WTC11 (cell line): ENCODE measurements around the gene CLP1. TPM values are rescaled to one million over a fixed set of nuclear protein-coding genes. Genes with fewer than 3 reads are reported as not detected.

Experiments used
- E2F1 ChIP-seq: sonication (generic); formaldehyde crosslinking; IDR thresholded peaks from 2 replicates; pipeline ENCODE4 v1.8.0; 2022; ENCODE audit warnings: mild to moderate bottlenecking, missing genetic modification reagents
- ELF4 ChIP-seq: sonication (generic); formaldehyde crosslinking; IDR thresholded peaks from 2 replicates; pipeline ENCODE4 v1.8.1; 2022; ENCODE audit warnings: low read depth, mild to moderate bottlenecking, moderate library complexity, missing genetic modification reagents
- FOXJ3 ChIP-seq: sonication (generic); formaldehyde crosslinking; IDR thresholded peaks from 2 replicates; pipeline ENCODE4 v1.9.0; 2021; ENCODE audit warnings: missing genetic modification reagents, mild to moderate bottlenecking, borderline replicate concordance
- HMGA2 ChIP-seq: fragments of 250-450 bp; sonication (Bioruptor Pico); IDR thresholded peaks from 2 replicates; pipeline ENCODE4 v1.4.0; 2021; ENCODE audit warnings: mild to moderate bottlenecking, moderate library complexity
- HMGXB4 ChIP-seq: sonication (generic); formaldehyde crosslinking; IDR thresholded peaks from 2 replicates; pipeline ENCODE4 v1.8.1; 2023; ENCODE audit warnings: mild to moderate bottlenecking, moderate library complexity, missing genetic modification reagents
- NR1H2 ChIP-seq: sonication (generic); formaldehyde crosslinking; IDR thresholded peaks from 2 replicates; pipeline ENCODE4 v1.9.0; 2021; ENCODE audit warnings: mild to moderate bottlenecking, moderate library complexity, missing genetic modification reagents
- NR3C1 ChIP-seq: sonication (generic); formaldehyde crosslinking; conservative IDR thresholded peaks from 2 replicates; pipeline ENCODE4 v1.8.1; 2023; ENCODE audit warnings: low read depth, mild to moderate bottlenecking, missing genetic modification reagents
- PRDM15 ChIP-seq: sonication (generic); formaldehyde crosslinking; IDR thresholded peaks from 2 replicates; pipeline ENCODE4 v1.8.0; 2022; ENCODE audit warnings: missing genetic modification reagents
- PRRX2 ChIP-seq: fragments of 250-450 bp; sonication (Bioruptor Pico); IDR thresholded peaks from 2 replicates; pipeline ENCODE4 v1.8.0; 2021; ENCODE audit warnings: mild to moderate bottlenecking
- ZNF263 ChIP-seq: sonication (generic); formaldehyde crosslinking; IDR thresholded peaks from 2 replicates; pipeline ENCODE4 v1.8.1; 2022; ENCODE audit warnings: low read depth, mild to moderate bottlenecking, moderate library complexity, missing genetic modification reagents
- ZSCAN18 ChIP-seq: fragments of 250-450 bp; sonication (Bioruptor Pico); IDR thresholded peaks from 2 replicates; pipeline ENCODE4 v2.1.2; 2022; ENCODE audit warnings: mild to moderate bottlenecking, moderate library complexity
- total RNA-seq: library from RNA; stranded (reverse); gene quantifications from 3 replicates; pipeline ENCODE4 v1.2.3, GENCODE V29; 2021
- TF ChIP-seq, protein P1 (sequence below): sonication (generic); formaldehyde crosslinking; IDR thresholded peaks from 2 replicates; pipeline ENCODE4 v1.8.1; 2023; ENCODE audit warnings: mild to moderate bottlenecking, missing genetic modification reagents
- TF ChIP-seq, protein P2 (sequence below): sonication (generic); formaldehyde crosslinking; IDR thresholded peaks from 2 replicates; pipeline ENCODE4 v1.8.1; 2022; ENCODE audit warnings: low read depth, mild to moderate bottlenecking, moderate library complexity, missing genetic modification reagents, borderline replicate concordance
- TF ChIP-seq, protein P3 (sequence below): sonication (generic); formaldehyde crosslinking; conservative IDR thresholded peaks from 2 replicates; pipeline ENCODE4 v1.8.1; 2023; ENCODE audit warnings: mild to moderate bottlenecking, low read depth, missing genetic modification reagents, moderate library complexity
- TF ChIP-seq, protein P4 (sequence below): sonication (generic); formaldehyde crosslinking; IDR thresholded peaks from 2 replicates; pipeline ENCODE4 v1.8.1; 2023; ENCODE audit warnings: mild to moderate bottlenecking, missing genetic modification reagents

Gene CLP1
- total RNA-seq, 1 experiment from 2014 or later = 26.3 TPM

- TF ChIP-seq, protein P1, sequence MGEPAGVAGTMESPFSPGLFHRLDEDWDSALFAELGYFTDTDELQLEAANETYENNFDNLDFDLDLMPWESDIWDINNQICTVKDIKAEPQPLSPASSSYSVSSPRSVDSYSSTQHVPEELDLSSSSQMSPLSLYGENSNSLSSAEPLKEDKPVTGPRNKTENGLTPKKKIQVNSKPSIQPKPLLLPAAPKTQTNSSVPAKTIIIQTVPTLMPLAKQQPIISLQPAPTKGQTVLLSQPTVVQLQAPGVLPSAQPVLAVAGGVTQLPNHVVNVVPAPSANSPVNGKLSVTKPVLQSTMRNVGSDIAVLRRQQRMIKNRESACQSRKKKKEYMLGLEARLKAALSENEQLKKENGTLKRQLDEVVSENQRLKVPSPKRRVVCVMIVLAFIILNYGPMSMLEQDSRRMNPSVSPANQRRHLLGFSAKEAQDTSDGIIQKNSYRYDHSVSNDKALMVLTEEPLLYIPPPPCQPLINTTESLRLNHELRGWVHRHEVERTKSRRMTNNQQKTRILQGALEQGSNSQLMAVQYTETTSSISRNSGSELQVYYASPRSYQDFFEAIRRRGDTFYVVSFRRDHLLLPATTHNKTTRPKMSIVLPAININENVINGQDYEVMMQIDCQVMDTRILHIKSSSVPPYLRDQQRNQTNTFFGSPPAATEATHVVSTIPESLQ (CRISPR knock-in tag) = no peak
- TF ChIP-seq, protein P2, sequence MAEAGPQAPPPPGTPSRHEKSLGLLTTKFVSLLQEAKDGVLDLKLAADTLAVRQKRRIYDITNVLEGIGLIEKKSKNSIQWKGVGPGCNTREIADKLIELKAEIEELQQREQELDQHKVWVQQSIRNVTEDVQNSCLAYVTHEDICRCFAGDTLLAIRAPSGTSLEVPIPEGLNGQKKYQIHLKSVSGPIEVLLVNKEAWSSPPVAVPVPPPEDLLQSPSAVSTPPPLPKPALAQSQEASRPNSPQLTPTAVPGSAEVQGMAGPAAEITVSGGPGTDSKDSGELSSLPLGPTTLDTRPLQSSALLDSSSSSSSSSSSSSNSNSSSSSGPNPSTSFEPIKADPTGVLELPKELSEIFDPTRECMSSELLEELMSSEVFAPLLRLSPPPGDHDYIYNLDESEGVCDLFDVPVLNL (CRISPR knock-in tag) = no peak
- TF ChIP-seq ZSCAN18 (no peak), E2F1 (CRISPR knock-in tag) (no peak), ZNF263 (no peak), HMGXB4 (CRISPR knock-in tag) (peak; percentile 25; the same call in 1 of the 2 replicates), NR1H2 (CRISPR knock-in tag) (no peak), HMGA2 (no peak), PRDM15 (CRISPR knock-in tag) (no peak), PRRX2 (CRISPR knock-in tag) (no peak), ELF4 (no peak), NR3C1 (CRISPR knock-in tag) (no peak), FOXJ3 (0 out of 2 replicates have a peak, but pooled peaks have one; percentile 15)
- TF ChIP-seq, protein P3, sequence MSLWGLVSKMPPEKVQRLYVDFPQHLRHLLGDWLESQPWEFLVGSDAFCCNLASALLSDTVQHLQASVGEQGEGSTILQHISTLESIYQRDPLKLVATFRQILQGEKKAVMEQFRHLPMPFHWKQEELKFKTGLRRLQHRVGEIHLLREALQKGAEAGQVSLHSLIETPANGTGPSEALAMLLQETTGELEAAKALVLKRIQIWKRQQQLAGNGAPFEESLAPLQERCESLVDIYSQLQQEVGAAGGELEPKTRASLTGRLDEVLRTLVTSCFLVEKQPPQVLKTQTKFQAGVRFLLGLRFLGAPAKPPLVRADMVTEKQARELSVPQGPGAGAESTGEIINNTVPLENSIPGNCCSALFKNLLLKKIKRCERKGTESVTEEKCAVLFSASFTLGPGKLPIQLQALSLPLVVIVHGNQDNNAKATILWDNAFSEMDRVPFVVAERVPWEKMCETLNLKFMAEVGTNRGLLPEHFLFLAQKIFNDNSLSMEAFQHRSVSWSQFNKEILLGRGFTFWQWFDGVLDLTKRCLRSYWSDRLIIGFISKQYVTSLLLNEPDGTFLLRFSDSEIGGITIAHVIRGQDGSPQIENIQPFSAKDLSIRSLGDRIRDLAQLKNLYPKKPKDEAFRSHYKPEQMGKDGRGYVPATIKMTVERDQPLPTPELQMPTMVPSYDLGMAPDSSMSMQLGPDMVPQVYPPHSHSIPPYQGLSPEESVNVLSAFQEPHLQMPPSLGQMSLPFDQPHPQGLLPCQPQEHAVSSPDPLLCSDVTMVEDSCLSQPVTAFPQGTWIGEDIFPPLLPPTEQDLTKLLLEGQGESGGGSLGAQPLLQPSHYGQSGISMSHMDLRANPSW (CRISPR knock-in tag) = no peak
- TF ChIP-seq, protein P4, sequence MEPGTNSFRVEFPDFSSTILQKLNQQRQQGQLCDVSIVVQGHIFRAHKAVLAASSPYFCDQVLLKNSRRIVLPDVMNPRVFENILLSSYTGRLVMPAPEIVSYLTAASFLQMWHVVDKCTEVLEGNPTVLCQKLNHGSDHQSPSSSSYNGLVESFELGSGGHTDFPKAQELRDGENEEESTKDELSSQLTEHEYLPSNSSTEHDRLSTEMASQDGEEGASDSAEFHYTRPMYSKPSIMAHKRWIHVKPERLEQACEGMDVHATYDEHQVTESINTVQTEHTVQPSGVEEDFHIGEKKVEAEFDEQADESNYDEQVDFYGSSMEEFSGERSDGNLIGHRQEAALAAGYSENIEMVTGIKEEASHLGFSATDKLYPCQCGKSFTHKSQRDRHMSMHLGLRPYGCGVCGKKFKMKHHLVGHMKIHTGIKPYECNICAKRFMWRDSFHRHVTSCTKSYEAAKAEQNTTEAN (CRISPR knock-in tag) = peak; percentile 81; the same call in 1 of the 2 replicates
Measured at GRCh38 chr11:57638005-57638781, 19.4 kb upstream of the CLP1 start (continued).
